Cerebellar cortex (tissue), 1 donor: ENCODE data around the gene MEGF6.

ENCODE experiments used
- DNase-seq: peaks from one replicate; pipeline ENCODE4 v3.0.0-alpha.2; 2015; ENCODE audit warnings: low spot score

Gene MEGF6

GRCh38 chr1:3644273-3644672 lies 33.0 kb upstream of the MEGF6 start:
- no peak for DNase-seq

GRCh38 chr1:3642919-3643675 lies 31.8 kb upstream of the MEGF6 start:
- no peak for DNase-seq

- no peak for DNase-seq
Observed at GRCh38 chr1:3641816-3642215, 30.5 kb upstream of the MEGF6 start.

GRCh38 chr1:3641046-3641760 lies 29.9 kb upstream of the MEGF6 start:
- DNase-seq: no peak

- DNase-seq: no peak
Observed at GRCh38 chr1:3640121-3640837, 29.0 kb upstream of the MEGF6 start.

GRCh38 chr1:3639397-3639911 lies 28.1 kb upstream of the MEGF6 start:
- no peak for DNase-seq

- DNase-seq: no peak
Observed at GRCh38 chr1:3638676-3639075, 27.4 kb upstream of the MEGF6 start.

- no peak for DNase-seq
Observed at GRCh38 chr1:3638027-3638426, 26.7 kb upstream of the MEGF6 start.

GRCh38 chr1:3636531-3636930 lies 25.2 kb upstream of the MEGF6 start:
- no peak for DNase-seq

- no peak for DNase-seq
Observed at GRCh38 chr1:3636080-3636479, 24.8 kb upstream of the MEGF6 start.

- no peak for DNase-seq
Observed at GRCh38 chr1:3634059-3634800, 22.9 kb upstream of the MEGF6 start.

GRCh38 chr1:3633344-3634058 lies 22.2 kb upstream of the MEGF6 start:
- no peak for DNase-seq

GRCh38 chr1:3632716-3633343 lies 21.5 kb upstream of the MEGF6 start:
- DNase-seq: no peak

- DNase-seq: no peak
Observed at GRCh38 chr1:3632298-3632697, 21.0 kb upstream of the MEGF6 start.

- DNase-seq: no peak
Observed at GRCh38 chr1:3631320-3632260, 20.3 kb upstream of the MEGF6 start.

- no peak for DNase-seq
Observed at GRCh38 chr1:3630914-3631313, 19.6 kb upstream of the MEGF6 start.

- no peak for DNase-seq
Observed at GRCh38 chr1:3630161-3630611, 18.9 kb upstream of the MEGF6 start.

GRCh38 chr1:3629561-3630160 lies 18.4 kb upstream of the MEGF6 start:
- DNase-seq: no peak

GRCh38 chr1:3628445-3628844 lies 17.1 kb upstream of the MEGF6 start:
- DNase-seq: no peak
